HG03064 (cell line): ENCODE data around the gene STAT5B.
A peak's percentile ranks its signal among the peaks of the same experiment; 100 is the strongest.
"Not testable (repeated sequence)": the region's sequence is repeated elsewhere in the genome, so short reads cannot be mapped to it uniquely, and the experiment has no call there.

Source experiments
- ATAC-seq: cut with Tn5 transposase; IDR thresholded peaks from one replicate; pipeline ENCODE4 v1.9.1; 2021; ENCODE audit warnings: low read depth; ENCODE audit not compliant: unreplicated experiment

The STAT5B gene

DNA sequence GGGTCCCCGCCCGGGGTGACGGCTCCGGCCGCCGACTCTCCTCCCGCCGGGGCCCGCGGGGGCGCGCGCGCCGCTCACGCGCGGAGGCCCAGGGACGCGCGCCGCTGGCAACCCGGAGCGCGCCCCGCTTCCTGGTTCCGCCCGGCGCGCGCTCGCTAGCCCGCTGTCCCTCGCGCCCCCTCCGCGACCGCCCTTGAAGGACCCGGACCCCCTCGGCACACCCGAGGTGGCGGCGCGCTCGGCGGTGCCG is at the start of gene STAT5B:
Gene STAT5B, minus strand, starts transcription at position 33 of the 250 bp plus-strand sequence. CDS start 44,264 bp downstream, outside the sequence.
- ATAC-seq = peak; percentile 61

- ATAC-seq = no peak
Observed at GRCh38 chr17:42325026-42325425, 48.8 kb upstream of the STAT5B start.

DNA sequence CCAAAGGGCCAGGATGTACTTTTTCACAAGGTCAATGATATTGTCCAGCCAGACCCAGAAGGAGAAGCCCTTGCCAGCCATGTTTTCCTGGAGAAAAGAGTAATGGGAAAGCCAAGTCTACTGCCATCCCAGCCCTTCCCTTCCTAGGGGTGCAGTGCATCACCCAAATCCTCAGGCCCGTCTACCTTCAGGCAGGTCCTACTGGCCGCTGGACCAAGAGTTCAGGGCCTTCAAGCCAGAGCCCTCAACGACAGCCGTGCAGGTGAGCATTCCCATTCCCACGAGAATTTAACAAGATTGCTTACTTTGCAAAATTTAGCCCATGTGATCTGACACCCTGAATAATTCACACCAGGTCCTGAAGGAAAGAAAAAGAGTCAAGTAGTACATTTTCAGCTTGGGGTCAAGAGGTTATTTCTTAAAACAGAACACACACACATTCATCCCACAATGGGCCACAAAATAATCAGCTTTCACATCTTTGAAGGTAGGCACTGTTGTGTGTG is 47.1 kb upstream of the STAT5B start:
- no peak for ATAC-seq

- ATAC-seq = no peak
Observed at GRCh38 chr17:42322382-42323267, 46.4 kb upstream of the STAT5B start.

DNA sequence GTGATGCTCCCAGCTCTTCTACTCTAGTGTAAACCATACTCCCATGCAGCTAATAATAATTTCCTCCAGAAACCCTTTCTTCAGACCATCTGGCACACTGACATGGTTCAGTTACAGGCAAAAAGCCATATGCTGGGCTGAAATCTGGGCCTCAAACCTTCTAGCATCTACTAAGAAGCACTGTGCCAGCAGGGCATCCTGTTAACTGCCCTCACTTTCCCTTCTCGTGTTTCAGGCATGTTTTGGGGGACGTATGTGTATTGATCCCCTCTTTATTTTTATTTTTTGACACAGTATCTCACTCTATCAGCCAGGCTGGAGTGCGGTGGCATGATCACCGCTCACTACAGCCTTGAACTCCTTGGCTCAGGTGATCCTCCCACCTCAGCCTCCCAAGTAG is 45.4 kb upstream of the STAT5B start:
- no peak for ATAC-seq

GRCh38 chr17:42317967-42318366 is 41.8 kb upstream of the STAT5B start:
- not testable (repeated sequence) for ATAC-seq

- no peak for ATAC-seq
Observed at GRCh38 chr17:42317266-42317845, 41.2 kb upstream of the STAT5B start.

- no peak for ATAC-seq
Observed at GRCh38 chr17:42316755-42317154, 40.6 kb upstream of the STAT5B start.

GRCh38 chr17:42315402-42316156 is 39.4 kb upstream of the STAT5B start:
- no peak for ATAC-seq

DNA sequence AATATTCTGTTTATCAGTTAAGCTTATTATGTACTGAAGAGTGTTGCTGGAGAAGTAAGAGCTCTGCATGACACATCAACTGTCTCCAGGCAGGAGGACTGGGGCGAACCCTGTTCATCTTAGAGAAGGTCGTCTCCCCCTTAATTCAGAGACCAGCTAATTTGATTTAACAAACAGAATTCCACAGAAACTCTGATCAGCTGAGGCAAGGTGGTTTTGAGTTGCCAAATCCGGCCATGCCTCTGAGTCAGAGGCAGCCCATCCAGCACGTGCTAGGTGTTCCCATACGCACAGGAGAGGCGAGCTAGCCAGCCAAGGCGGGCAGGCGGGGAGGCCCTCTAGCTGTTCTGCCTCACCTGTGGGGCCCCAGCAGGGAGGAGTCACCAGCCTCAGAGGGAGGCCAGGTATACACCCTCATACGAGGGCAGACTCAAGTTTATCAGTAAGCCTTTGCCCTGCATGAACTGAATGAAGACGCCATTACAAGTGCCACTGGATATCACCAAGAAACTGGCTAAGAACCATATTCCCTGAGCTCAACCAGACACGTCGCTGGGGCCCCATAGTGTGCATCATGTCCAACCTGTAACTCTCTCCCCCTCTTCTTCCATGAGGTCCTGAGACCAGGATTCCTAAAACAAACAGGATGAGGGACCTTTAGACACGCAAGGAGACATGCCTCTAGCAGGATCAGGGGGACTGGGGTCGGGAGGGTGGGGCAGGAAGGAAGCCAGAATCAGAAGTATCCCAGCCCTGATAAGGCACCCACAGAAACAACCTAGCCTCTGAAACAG is 37.8 kb upstream of the STAT5B start:
- no peak for ATAC-seq

GRCh38 chr17:42313389-42313772 is 37.2 kb upstream of the STAT5B start:
- no peak for ATAC-seq

- no peak for ATAC-seq
Observed at GRCh38 chr17:42312285-42313130, 36.3 kb upstream of the STAT5B start.

- ATAC-seq = no peak
Observed at GRCh38 chr17:42312035-42312284, 35.8 kb upstream of the STAT5B start.

GRCh38 chr17:42311240-42312034 is 35.2 kb upstream of the STAT5B start:
- no peak for ATAC-seq

DNA sequence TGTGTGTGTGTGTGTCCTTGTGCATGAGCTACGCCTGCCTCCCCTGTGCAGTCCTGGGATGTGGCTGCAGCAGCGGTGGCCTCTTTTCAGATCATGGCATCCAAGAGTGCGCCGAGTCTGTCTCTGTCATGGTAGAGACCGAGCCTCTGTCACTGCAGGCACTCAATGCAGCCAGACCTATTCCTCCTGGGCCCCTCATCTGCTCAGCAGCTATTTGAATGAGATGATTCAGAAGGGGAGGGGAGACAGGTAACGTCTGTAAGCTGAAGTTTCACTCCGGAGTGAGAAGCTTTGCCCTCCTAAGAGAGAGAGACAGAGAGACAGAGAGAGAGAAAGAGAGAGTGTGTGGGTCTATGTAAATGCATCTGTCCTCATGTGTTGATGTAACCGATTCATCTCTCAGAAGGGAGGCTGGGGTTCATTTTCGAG is 34.6 kb upstream of the STAT5B start:
- no peak for ATAC-seq

DNA sequence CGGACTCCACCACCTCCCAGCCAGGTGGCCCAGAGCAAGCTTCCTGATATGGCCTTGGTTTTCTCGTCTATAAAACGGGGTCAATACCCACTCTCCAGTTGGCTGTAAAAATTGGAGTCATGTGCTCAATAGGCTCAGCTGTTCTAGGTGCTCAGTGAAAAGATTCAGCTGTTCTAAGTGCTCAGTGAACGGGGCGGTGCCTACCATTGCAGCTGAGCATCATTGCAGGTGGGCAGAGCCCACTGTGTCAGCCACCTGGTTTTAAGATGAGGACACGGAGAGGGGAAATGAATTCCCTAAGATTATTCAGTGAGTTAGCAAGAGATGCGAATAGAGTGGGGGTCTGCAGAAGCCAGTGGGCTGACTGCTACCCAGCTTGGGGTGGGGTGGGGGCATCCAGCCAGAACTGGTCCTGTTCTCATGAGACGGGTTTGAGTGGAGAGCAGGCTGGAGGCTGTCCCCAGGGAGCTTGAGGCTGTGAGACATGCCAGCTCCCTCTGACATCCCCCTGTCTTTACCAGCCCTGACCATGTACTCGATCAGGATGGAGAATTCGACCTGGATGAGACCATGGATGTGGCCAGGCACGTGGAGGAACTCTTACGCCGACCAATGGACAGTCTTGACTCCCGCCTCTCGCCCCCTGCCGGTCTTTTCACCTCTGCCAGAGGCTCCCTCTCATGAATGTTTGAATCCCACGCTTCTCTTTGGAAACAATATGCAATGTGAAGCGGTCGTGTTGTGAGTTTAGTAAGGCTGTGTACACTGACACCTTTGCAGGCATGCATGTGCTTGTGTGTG is 34.0 kb upstream of the STAT5B start:
- ATAC-seq = no peak

DNA sequence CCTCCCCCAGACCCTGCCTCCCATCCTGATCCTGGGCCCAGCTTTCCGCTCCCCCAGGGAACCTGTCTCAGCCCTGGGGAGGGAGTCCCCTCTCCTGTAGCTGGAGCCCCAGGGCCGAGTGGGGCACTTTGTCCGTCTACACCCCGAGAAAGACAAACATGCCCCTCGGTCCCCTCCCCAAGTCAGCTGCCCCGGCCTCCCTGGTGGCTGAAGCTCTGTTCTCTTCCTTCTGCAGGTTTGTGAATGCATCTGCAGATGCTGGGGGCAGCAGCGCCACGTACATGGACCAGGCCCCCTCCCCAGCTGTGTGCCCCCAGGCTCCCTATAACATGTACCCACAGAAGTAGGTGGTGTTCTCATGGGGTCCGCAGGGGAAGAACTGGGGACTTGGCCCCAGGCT is 33.0 kb upstream of the STAT5B start:
- ATAC-seq = no peak

DNA sequence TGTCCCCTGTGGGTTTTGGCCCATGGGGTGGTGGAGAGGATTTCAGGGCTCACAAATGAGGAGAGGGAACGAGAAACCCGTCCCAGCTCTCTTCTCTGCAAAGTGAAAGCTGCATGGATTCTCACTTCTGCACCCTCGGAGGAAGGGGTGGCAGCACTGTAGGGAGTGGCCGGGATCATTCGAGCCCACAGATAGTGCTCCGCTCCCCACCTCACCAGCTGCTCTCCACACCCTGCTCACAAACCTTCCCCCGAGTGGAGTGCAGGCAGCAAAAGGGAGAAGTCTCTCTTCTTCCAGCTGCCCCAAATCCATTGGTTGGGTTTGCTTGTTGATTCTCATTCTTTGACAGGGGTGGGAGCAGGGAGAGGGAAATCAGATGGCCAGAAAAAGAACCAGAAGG is 32.3 kb upstream of the STAT5B start:
- no peak for ATAC-seq
